IPS-18c (cell line): ENCODE data around the gene DHCR7.

Experiments
- H3K4me3 ChIP-seq: 2 replicates; pipeline ENCODE4 v1.7.0; 2013; ENCODE audit warnings: low read depth, mild to moderate bottlenecking, low read length, moderate library complexity; ENCODE audit not compliant: insufficient read depth
- H3K9me3 ChIP-seq: one replicate; pipeline ENCODE4 v1.6.1; 2013; ENCODE audit warnings: mild to moderate bottlenecking, low read length, moderate library complexity; ENCODE audit not compliant: control insufficient read depth, insufficient read depth

The DHCR7 gene

GRCh38 chr11:71406681-71407080 lies 41.5 kb downstream of the DHCR7 start:
- Histone ChIP-seq H3K4me3 (no peak overlapping the region), H3K9me3 (peaks cover 3% of the 10 kb centered on the region)

- Histone ChIP-seq H3K9me3 (peaks cover 3% of the 10 kb centered on the region), H3K4me3 (no peak overlapping the region)
These were observed 44.0 kb downstream of the DHCR7 start for GRCh38 chr11:71404209-71404608.

DNA sequence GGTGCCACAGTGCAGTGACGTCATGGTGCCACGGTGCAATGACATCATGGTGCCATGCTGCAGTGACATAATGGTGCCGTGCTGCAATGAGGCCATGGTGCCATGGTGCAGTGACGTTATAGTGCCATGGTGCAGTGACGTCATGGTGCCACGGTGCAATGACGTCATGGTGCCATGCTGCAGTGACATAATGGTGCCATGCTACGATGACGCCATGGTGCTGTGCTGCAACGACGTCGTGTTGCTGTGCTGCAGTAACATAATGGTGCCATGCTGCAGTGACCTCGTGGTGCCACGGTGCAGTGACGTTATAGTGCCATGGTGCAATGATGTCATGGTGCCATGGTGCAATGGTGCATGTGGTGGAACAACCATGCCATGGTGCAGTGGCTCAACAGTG lies 45.3 kb downstream of the DHCR7 start:
- H3K9me3 ChIP-seq = peaks cover 3% of the 10 kb centered on the region
- no peak overlapping the region for H3K4me3 ChIP-seq

- H3K9me3 ChIP-seq = peaks cover 3% of the 10 kb centered on the region
- H3K4me3 ChIP-seq = no peak overlapping the region
These were observed 48.0 kb downstream of the DHCR7 start for GRCh38 chr11:71400216-71400615.

DNA sequence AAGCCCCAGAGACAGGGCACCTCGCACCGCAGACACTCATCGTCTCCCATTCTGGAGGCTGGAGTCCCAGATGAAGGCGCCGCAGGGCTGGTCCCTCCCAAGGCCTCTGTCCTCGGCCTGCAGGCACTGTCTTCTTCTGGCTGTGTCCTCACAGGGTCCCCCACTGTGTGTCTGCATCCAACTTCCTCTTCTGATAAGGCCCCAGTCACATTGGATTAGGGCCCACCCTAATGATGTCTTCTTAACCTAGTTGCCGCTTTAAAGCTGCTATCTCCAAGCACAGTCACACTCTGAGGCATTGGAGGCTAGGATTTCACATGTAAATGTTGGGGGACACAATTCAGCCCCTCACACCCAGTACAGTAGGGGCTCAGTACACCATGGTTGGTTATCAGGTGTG lies 48.9 kb downstream of the DHCR7 start:
- Histone ChIP-seq H3K9me3 (peaks cover 3% of the 10 kb centered on the region), H3K4me3 (no peak overlapping the region)

- no peak overlapping the region for H3K4me3 ChIP-seq
- H3K9me3 ChIP-seq = no peaks in the 10 kb centered on the region
These were observed 50.2 kb downstream of the DHCR7 start for GRCh38 chr11:71397961-71398360.

GRCh38 chr11:71397331-71397860 lies 50.8 kb downstream of the DHCR7 start:
- Histone ChIP-seq H3K9me3 (no peaks in the 10 kb centered on the region), H3K4me3 (no peak overlapping the region)

GRCh38 chr11:71396548-71397123 lies 51.6 kb downstream of the DHCR7 start:
- Histone ChIP-seq H3K4me3 (no peak overlapping the region), H3K9me3 (no peaks in the 10 kb centered on the region)

DNA sequence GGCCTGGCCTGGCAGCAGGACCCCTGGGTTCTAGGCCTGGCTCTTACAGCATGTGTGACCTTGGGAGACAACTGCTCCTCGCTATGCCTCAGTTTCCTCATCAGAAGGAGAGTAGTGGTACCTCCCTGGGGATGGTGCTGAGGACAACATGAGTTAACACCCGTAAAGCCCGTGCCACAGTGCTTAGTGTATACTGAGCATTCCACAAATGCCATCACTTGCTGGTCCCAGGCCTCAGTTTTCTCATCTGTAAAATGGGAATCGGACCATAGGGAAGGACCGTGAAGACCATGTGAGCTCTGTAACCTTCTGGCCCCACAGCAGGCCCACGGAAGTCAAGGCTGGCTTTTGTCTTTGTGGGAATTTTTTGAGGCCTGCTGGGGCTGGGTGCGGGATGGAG lies 52.4 kb downstream of the DHCR7 start:
- Histone ChIP-seq H3K9me3 (no peaks in the 10 kb centered on the region), H3K4me3 (no peak overlapping the region)

GRCh38 chr11:71395263-71395560 lies 53.0 kb downstream of the DHCR7 start:
- no peaks in the 10 kb centered on the region for H3K9me3 ChIP-seq
- H3K4me3 ChIP-seq = no peak overlapping the region

GRCh38 chr11:71393283-71393682 lies 54.9 kb downstream of the DHCR7 start:
- H3K9me3 ChIP-seq = no peaks in the 10 kb centered on the region
- H3K4me3 ChIP-seq = no peak overlapping the region

DNA sequence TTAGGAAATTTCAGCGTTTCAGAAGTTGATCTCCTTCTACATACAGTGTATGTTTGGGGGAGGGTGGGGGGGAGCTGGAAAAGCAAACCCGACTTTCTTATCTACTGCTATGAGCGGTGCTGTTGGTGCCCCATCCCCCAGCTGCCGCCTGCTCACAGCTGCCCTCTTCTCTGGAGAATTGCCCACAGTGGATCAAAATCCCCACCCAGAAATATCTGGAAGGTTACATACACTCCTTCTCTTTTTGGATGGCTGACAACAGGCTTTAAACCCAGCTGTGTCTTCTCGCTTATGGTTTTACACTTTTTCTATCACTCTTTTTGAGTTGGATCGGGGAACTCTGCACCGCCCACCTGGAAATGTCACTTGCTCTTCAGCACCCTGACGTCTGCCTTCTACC lies 56.4 kb downstream of the DHCR7 start:
- Histone ChIP-seq H3K9me3 (peaks cover 4% of the 10 kb centered on the region), H3K4me3 (no peak overlapping the region)

DNA sequence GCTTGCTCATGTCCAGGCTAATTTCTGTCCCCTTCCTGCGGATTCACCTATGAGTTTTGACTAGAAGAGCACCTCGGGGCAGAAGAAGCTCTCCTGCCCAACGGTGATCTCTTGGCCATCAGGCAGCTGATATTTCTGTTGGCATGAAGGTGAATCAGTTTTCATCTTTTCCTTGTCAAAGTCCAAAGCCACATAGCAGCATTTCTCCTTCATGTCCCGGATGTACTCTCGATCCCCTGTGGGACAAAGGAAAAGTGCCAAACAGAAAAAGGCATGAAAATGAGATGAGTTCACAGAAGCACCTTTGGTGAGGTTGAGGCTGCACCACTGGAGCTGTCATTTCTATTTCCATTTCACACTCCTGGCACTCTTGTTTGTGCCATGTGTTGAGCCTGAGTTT lies 56.8 kb downstream of the DHCR7 start:
- H3K4me3 ChIP-seq = no peak overlapping the region
- H3K9me3 ChIP-seq = peaks cover 4% of the 10 kb centered on the region

DNA sequence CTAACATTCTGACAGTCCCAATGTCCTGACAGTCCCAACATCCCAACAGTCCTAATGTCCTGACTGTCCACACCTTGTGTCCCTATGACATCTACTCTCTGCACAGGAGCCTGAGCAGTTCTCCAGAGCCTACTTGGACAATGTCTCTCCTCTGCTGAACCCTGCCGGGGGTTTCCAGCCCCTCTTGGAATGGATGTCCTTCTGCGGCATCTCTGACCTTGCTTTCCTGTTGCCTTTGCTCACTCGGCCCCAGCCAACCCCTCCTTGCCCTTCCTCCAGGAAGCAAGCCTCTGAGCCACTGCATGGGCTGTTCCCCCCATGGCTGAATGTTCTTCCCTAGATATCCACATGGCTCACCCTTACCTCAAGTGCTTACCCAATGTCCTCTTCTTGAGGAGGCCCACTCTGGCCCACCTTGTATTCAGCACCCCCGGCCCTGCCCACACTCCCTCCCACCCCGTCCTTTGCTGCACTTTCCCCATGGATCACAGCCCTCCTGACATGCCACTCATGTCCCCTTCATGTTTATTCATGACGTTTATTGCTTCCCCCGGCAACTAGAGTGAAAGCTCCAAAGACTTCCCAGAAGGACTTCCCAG lies 59.5 kb downstream of the DHCR7 start:
- H3K9me3 ChIP-seq = peaks cover 4% of the 10 kb centered on the region
- H3K4me3 ChIP-seq = no peak overlapping the region

DNA sequence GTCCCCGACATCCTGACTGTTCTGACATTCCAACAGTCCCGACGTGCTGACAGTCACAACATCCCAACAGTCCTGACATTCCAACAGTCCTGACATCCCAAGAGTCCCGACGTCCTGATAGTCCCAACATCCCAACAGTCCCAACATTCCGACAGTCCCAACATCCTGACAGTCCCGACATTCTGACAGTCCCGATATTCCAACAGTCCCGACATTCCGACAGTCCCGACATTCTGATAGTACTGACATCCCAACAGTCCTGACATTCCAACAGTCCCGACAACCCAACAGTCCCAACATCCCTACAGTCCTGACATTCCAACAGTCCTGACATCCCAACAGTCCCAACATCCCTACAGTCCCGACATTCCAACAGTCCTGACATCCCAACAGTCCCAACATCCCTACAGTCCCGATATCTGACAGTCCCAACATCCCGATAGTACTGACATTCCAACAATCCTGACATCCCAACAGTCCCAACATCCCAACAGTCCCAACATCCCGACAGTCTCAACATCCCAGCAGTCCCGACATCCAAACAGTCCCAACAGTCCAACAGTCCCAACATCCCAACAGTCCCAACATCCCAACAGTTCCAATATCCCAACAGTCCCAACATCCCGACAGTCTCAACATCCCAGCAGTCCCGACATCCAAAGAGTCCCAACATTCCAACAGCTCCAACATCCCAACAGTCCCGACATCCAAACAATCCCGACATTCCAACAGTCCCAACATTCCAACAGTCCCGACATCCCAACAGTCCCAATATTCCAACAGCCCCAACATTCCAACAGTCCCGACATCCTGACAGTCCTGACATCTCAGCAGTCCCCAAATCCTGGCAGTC lies 60.2 kb downstream of the DHCR7 start:
- no peak overlapping the region for H3K4me3 ChIP-seq

DNA sequence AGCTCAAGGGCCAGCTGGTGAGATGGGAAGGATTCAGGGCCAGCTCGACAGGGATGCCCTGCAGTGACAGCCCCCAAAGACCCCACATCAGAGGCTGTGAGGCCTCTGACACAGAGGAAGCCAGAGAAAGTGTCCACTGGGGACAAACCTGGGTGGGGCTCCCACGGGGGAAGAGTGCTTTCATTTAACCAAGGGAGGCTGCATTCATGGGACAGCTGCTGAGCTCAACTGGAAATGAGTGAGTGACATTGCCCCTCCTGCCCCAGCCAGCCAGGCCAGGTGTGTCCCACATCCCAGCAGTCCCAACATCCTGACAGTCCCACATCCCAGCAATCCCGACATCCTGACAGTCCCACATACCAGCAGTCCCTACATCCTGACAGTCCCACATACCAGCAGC lies 61.0 kb downstream of the DHCR7 start:
- peaks cover 4% of the 10 kb centered on the region for H3K9me3 ChIP-seq
- H3K4me3 ChIP-seq = no peak overlapping the region

More for the DNA sequence above, 60.2 kb downstream of the DHCR7 start:
- peaks cover 4% of the 10 kb centered on the region for H3K9me3 ChIP-seq

DNA sequence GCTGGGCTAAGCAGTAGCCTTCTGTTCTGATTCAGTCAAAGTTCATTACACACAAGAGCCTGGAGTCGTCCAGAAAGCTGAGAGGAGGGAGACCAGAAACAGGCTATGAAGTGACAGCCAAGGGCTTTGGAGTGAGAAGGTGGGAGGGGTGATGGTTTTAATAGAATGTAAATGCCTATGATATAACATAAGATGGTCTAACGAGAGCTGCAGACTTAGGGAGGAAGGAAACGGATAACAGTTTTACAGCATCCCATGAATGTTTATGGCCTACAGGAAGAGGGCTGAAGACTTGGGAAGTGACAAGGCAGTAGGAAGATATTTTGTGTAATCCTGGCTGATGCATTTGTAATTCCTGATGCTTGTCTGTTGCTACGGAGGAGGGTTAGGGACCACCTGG lies 62.0 kb downstream of the DHCR7 start:
- Histone ChIP-seq H3K4me3 (no peak overlapping the region), H3K9me3 (peaks cover 4% of the 10 kb centered on the region)

DNA sequence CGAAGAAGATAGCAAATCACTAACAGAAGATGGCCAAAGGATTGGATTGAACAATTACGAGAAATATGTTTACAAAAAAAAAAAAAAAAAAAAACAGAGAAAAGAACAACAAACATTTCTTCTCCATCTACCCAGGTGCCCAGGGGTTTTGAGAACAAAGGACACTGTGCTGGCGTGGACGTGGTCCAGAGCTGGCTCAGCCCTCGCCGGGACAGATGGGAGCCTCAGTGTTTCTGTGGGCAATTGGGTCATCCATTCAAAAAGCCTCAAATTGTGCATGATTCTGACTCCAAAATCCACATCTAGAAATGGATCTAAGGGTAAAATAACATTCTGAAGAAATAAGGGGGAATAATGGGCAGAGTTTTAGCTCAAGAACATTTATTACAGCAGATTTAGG lies 63.1 kb downstream of the DHCR7 start:
- Histone ChIP-seq H3K9me3 (peaks cover 4% of the 10 kb centered on the region), H3K4me3 (no peak overlapping the region)
